ENCODE results near the gene IVD. TPM values are rescaled to one million over a fixed set of nuclear protein-coding genes. Genes with fewer than 3 reads are reported as not detected.

Gene IVD
- total and polyA plus RNA-seq, 2 of the 8 experiments (the other 6 are each of a cell fraction or from before 2014, with no cell fraction given) = 55.2 to 78.8 TPM

DNA sequence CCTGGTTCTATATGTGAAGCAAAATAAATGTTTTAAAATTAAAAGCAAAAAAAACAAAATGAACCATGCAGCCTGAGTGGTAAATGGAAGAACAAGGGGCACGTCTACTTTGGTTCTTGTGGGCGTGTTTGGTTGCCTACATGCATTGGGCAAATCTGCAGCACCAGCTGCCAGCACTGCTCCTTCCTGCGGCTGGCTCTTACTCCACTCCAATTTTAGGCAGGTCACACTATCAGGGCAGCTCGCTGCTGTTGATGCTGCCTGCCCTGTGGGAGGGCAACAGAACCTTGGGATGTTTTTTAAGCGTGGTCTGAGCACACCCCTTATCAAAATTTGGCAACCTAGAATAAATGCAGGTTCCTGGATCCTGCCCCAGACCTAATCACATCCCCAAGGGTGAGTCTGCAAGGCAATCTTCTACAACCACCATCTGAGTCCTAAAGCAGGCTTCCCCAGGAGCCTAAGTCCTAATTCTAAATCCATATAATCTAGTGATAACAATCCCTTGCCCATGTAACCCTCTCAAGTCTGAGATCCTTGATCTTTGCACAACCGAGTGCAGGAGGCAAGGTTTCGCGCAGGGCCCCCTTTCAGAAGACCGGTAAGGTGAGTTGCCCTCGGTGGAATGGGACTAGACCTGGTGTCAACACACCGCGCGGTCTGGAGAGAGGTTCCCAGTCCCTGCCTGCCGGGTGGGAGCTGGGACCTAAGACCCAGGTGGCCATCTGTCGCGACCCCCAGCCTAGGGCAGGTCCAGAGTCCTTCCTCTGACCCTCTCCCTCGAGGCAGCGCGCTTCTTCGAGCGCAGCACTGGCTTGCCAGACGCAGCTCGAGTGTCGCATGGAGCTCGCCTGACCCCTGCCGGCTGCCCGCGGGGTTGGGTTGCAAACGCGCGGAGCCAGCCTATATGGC lies 15.9 kb downstream of the IVD start (continued):
- TF ChIP-seq CHD7 (IDR thresholded peaks at IDR 0.05; ENCODE audit: insufficient replicate concordance, low read length) (no peak), BCL11A (IDR thresholded peaks at IDR 0.05; ENCODE audit: low read depth in 2 of 2, low read length in 2 of 2) (no peak), YY1 (IDR thresholded peaks at IDR 0.05; ENCODE audit: low read depth, low read length) (no peak), POU5F1 (IDR thresholded peaks at IDR 0.05; ENCODE audit: low read depth, low read length) (no peak), GABPA (IDR thresholded peaks at IDR 0.05; ENCODE audit: borderline replicate concordance, insufficient read depth, low read length) (no peak), TBP (IDR thresholded peaks at IDR 0.05; ENCODE audit: low read depth, low read length) (no peak), NANOG (IDR thresholded peaks at IDR 0.05; ENCODE audit: insufficient read depth, low read depth, low read length, poor library complexity, severe bottlenecking) (no peak), POLR2A (IDR thresholded peaks at IDR 0.05; ENCODE audit: control extremely low read depth in 1 of 2, low read depth in 2 of 2, low read length in 2 of 2) (peak in 1 of 2 experiments; percentile 38; a peak in 1 of 3 replicates), SAP30 (IDR thresholded peaks at IDR 0.05; ENCODE audit: insufficient read depth, insufficient replicate concordance, low read length) (no peak), CHD1 (IDR thresholded peaks at IDR 0.05; ENCODE audit: low read depth, low read length) (no peak)
